A549 (cell line): ENCODE results near the gene QKI.

Experiments used
- MYC ChIP-seq: IDR thresholded peaks from 2 replicates; pipeline ENCODE4 v1.6.1; 2012; ENCODE audit warnings: mild to moderate bottlenecking, inconsistent platforms, low read length, improper control_type of control experiment, borderline replicate concordance
- SMC3 ChIP-seq: fragments of >200 bp; sonication (Bioruptor Twin); formaldehyde crosslinking; IDR thresholded peaks from 3 replicates; pipeline ENCODE4 v1.6.1; 2018; ENCODE audit warnings: inconsistent platforms
- TF ChIP-seq, protein P1 (sequence below): fragments of >200 bp; sonication (Bioruptor Twin); formaldehyde crosslinking; IDR thresholded peaks from 3 replicates; pipeline ENCODE4 v1.5.1; 2016

DNA sequence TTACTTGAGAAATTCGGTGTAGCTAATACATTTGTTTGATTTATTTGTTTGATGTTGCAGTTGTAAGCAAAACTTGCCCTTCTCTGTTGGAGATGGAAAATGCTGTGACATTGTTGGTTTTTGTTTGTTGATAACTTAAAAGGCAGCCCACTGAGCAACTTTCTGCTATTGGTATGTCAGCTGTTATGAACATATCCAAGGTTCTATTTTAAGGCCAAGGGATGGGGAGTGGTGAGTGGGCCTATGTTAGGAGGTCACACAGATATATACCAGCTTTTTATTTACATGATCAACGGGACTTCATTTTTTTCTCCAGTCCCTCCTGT, 5.7 kb downstream of the QKI start:
- TF ChIP-seq SMC3 (no peak), MYC (no peak)
- TF ChIP-seq, protein P1, sequence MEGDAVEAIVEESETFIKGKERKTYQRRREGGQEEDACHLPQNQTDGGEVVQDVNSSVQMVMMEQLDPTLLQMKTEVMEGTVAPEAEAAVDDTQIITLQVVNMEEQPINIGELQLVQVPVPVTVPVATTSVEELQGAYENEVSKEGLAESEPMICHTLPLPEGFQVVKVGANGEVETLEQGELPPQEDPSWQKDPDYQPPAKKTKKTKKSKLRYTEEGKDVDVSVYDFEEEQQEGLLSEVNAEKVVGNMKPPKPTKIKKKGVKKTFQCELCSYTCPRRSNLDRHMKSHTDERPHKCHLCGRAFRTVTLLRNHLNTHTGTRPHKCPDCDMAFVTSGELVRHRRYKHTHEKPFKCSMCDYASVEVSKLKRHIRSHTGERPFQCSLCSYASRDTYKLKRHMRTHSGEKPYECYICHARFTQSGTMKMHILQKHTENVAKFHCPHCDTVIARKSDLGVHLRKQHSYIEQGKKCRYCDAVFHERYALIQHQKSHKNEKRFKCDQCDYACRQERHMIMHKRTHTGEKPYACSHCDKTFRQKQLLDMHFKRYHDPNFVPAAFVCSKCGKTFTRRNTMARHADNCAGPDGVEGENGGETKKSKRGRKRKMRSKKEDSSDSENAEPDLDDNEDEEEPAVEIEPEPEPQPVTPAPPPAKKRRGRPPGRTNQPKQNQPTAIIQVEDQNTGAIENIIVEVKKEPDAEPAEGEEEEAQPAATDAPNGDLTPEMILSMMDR: no peak
